Activated CD4-positive, alpha-beta T cell treated with anti-CD3 and anti-CD28 coated beads, Interleukin-2, Interleukin-6, amounts not matched to agents 100 ng/mL and 50 ng/mL, durations not matched to agents 16 hours and 8 hours (primary cell): ENCODE measurements around the gene AQP10.
A peak's percentile ranks its signal among the peaks of the same experiment; 100 is the strongest.
"Not testable (repeated sequence)": the region's sequence is repeated elsewhere in the genome, so short reads cannot be mapped to it uniquely, and the experiment has no call there.

Experiments
- DNase-seq: peaks from one replicate; pipeline ENCODE4 v3.0.0-alpha.2; 2020

Gene AQP10, protein sequence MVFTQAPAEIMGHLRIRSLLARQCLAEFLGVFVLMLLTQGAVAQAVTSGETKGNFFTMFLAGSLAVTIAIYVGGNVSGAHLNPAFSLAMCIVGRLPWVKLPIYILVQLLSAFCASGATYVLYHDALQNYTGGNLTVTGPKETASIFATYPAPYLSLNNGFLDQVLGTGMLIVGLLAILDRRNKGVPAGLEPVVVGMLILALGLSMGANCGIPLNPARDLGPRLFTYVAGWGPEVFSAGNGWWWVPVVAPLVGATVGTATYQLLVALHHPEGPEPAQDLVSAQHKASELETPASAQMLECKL

GRCh38 chr1:154320882-154321608, at the start of gene AQP10:
AQP10 (plus strand) TSS chr1:154321093; CDS start chr1:154321156, 63 bp downstream.
- DNase-seq, result no peak

- peak; percentile 97 for DNase-seq
These were observed 48.5 kb upstream of the AQP10 start, which contains the start of gene HAX1 for GRCh38 chr1:154272217-154272998. HAX1 (plus strand) TSS chr1:154272629; CDS start chr1:154272724, 95 bp downstream.

- DNase-seq, result no peak
These were observed 47.8 kb upstream of the AQP10 start for GRCh38 chr1:154272999-154273563.

GRCh38 chr1:154276797-154277196, 44.1 kb upstream of the AQP10 start:
- DNase-seq, result peak; percentile 32

DNA sequence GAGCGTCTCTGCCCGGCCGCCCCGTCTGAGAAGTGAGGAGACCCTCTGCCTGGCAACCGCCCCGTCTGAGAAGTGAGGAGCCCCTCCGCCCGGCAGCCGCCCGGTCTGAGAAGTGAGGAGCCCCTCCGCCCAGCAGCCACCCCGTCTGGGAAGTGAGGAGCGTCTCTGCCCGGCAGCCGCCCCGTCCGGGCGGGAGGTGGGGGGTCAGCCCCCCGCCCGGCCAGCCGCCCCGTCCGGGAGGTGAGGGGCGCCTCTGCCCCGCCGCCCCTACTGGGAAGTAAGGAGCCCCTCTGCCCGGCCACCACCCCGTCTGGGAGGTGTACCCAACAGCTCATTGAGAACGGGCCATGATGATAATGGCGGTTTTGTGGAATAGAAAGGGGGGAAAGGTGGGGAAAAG, 33.3 kb upstream of the AQP10 start:
- not testable (repeated sequence) for DNase-seq

- no peak for DNase-seq
These were observed 32.2 kb upstream of the AQP10 start for GRCh38 chr1:154288661-154289060.

DNA sequence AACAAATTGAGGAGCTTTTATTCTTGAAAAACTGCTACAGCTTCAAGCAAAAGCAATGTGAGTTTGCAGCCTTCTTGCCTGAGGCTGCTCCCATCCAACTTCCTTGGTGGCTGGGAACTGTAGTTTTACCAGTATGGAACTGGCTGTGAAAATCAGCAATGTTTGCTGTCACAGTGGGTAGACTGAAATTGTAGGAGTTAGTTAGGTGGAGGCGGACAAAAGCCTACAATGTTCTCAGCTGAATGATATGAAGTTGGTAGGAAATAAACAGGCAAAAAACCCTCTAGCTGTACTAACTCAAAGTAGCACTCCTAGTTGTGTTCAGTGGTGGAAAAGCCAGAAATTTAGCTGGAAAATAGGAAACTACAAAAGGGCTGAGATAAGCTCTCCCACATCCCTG, 30.0 kb upstream of the AQP10 start:
- DNase-seq, result no peak

DNA sequence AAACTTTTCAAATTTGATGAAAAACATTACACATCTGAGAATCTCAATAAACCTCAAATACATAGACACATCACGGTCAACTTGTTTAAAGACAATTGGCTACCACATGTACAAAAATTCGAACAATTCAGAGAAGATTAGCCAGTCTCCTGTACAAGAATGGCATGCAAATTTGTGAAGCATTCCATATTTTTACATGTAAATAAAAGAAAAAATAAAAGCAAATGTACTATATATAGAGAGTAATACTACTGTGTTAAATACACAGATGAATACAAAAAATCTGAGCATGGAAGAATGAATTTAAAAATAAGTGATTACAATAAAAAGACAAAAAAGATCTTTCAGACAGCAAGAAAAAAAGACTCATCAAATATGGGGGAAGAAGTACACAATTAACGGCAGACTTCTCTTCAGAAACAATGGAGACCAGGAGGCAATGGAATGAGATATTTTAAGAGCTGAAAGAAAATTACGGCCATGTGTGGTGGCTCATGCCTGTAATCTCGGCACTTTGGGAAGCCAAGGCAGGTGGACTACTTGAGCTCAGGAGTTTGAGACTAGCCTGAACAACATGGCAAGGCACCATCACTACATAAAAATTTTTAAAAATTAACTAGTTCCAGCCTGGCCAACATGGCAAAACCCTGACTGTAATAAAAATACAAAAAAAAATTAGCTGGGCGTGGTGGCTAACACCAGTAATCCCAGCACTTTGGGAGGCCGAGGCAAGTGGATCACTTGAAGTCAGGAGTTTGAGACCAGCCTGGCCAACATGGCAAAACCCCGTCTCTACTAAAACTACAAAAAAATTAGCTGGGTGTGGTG, 25.3 kb upstream of the AQP10 start:
- DNase-seq, result no peak

DNA sequence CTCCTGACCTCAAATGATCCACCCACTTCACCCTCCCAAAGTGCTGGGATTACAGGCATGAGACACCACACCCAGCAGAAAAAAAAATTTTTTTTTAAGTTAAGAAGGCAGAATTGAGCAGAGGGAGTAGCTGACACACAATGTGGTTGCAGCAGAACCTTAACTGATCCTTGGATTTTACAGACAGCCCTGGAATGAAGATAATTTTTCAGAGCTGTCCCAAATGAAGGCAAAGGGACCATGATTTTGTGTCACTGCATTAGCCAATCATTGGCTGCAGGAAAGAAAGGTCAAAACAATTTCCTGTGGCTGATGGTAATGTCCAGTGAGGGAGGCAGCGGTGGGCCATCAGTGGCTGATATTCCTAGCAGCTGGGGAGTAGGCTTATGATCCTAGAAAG, 19.3 kb upstream of the AQP10 start:
- DNase-seq, result no peak

GRCh38 chr1:154304664-154305337, 16.1 kb upstream of the AQP10 start:
- peak; percentile 65 for DNase-seq

- DNase-seq, result no peak
These were observed 14.7 kb upstream of the AQP10 start for GRCh38 chr1:154306151-154306550.

GRCh38 chr1:154307670-154308270, 13.1 kb upstream of the AQP10 start:
- peak; percentile 47 for DNase-seq

- DNase-seq, result not testable (repeated sequence)
These were observed 11.8 kb upstream of the AQP10 start for GRCh38 chr1:154309136-154309535.

- not testable (repeated sequence) for DNase-seq
These were observed 8.4 kb upstream of the AQP10 start for GRCh38 chr1:154312229-154313065.

DNA sequence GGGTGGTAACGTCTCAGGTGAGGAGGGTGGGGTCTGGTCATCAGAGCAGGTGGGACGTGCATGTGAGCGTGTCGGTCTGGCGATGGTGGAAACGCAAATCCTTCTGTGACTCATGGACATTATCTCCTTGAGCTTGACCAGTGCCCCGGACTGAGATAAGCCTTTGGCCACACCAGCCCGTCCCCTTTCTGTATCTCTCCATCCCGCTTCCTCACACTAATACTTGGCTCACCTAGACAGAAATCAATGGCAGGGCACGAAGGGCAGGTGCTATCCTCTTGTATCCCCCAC, 7.9 kb upstream of the AQP10 start:
- no peak for DNase-seq

- DNase-seq, result not testable (repeated sequence)
These were observed 6.7 kb upstream of the AQP10 start for GRCh38 chr1:154314226-154314625.

- no peak for DNase-seq
These were observed 4.2 kb upstream of the AQP10 start for GRCh38 chr1:154316704-154317103.

- DNase-seq, result no peak
These were observed 2.5 kb upstream of the AQP10 start for GRCh38 chr1:154318386-154318785.

GRCh38 chr1:154321609-154321934, 679 bp downstream of the AQP10 start:
- not testable (repeated sequence) for DNase-seq

DNA sequence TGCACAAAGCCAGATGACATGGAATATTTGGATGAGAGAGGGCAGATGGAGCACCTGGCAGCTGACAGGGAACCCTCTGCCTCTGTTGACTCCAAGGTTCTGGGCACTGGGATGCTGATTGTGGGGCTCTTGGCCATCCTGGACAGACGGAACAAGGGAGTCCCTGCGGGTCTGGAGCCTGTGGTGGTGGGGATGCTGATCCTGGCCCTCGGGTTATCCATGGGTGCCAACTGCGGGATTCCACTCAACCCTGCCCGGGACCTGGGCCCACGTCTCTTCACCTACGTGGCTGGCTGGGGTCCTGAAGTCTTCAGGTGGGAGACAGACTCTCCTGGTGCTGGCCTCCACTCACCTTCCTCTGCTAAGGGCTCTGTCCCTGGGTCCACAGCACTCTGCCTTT, 2.6 kb downstream of the AQP10 start:
- no peak for DNase-seq

DNA sequence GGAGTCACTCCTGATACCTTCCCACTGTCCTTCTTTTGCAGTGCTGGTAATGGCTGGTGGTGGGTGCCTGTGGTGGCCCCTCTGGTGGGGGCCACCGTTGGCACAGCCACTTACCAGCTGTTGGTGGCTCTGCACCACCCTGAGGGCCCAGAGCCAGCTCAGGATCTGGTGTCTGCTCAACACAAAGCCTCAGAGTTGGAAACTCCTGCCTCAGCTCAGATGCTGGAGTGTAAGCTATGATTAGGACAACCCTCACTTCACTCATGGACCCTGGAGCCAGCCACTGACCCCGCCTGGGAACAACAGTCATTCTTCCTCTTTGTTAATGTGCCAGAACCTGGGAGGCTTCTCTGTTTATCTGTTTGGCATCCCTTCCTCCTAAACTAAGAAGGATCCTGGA, 3.3 kb downstream of the AQP10 start:
- no peak for DNase-seq
